Stimulated activated CD8-positive, alpha-beta memory T cell treated with anti-CD3 and anti-CD28 coated beads, Interleukin-7, amount 100 ng/mL, for 24 hours (primary cell): ENCODE measurements around the gene PSORS1C1.
"Not testable (repeated sequence)": the region's sequence is repeated elsewhere in the genome, so short reads cannot be mapped to it uniquely, and the experiment has no call there.

Experiments used
- DNase-seq: peaks from one replicate; pipeline ENCODE4 v3.0.0-alpha.2; 2020; ENCODE audit warnings: low read depth

Gene PSORS1C1

DNA sequence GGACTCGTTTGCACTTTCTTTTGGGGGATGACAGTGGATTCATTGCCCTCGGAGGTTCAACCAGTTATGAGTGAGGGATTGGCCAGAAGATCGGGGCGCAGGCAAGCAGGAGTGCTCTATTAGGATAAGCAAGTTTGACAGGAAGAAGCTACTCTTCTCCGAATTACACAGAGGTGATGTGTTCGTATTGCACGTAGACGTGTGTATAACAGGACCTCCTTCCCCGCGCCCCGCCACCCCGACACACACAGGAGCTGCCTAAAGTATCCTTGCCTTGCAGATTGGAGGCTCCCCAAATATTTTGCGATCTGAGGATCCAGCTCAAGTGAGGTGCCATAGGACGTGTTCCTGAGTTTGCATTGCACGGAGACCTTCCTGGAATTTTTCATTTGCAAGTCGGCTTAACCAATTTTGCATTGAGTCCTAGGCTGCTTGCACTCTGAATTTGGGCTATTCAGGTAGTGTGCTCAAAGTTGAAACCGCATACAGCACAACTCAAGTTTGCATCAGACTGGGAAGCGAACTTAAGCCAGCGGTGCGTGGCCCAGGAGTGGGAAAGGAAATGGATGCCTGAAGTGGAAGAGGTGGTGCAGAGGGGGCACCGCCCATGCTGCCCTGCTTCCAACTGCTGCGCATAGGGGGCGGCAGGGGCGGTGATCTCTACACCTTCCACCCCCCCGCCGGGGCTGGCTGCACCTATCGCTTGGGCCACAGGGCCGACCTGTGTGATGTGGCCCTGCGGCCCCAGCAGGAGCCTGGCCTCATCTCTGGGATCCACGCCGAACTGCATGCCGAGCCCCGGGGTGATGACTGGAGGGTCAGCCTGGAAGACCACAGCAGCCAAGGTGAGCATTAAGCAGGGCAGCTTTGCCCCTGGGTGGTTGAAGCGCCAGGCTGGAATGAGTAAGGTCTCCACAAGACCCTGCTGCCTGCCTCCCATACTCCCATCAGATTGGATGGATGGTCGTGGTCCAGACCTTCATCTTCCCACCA is 44.6 kb downstream of the PSORS1C1 start:
- DNase-seq, result no peak

GRCh38 chr6:31161216-31162126 is 46.9 kb downstream of the PSORS1C1 start:
- DNase-seq, result no peak

DNA sequence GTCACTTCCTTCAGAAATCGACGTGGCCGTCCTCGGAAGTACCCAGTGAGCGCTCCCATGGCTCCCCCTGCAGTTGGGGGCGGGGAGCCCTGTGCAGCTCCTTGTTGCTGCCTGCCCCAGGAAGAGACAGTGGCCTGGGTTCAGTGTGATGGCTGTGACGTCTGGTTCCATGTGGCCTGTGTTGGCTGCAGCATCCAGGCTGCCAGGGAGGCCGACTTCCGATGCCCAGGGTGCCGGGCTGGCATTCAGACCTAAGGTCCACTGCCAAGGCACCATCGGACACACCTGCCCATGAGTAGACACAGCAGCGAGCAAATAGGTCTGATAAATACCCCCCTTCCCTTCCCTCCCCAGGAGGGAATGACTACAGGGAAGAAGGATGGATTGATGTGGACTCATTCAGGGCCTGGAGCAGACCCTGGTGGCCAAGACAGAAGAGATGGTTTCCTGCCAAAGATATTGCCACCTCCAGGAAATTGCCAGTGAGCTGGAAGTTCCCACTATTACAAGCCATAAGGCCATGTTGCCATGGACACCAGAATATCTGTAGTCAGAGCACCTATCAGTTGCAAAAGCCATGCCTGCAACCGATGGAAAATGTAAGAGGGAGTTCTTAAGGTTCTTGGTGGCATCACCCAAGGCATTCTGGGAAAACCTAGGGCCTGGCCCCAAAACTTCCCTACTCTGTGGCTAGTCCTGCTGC is 48.0 kb downstream of the PSORS1C1 start:
- DNase-seq, result no peak

DNA sequence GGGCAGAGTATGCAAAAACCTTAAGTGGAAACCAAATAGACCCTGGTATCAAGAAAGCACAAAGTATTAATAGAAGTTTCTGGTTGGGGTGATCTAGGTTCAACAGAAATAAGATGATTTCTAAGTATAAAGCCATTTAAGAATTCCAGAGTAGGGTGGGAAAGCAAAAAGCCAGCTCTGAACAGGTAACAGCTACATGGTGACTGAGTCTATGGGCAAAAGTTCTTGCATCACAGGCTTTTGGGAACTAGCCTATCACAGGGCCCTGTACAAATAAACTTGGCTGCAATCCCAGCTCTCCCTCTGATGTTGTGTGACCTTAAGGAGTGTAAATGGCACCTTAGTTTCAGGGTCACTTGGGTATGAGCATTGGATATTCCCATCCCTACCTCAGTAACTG is 49.3 kb downstream of the PSORS1C1 start:
- no peak for DNase-seq

DNA sequence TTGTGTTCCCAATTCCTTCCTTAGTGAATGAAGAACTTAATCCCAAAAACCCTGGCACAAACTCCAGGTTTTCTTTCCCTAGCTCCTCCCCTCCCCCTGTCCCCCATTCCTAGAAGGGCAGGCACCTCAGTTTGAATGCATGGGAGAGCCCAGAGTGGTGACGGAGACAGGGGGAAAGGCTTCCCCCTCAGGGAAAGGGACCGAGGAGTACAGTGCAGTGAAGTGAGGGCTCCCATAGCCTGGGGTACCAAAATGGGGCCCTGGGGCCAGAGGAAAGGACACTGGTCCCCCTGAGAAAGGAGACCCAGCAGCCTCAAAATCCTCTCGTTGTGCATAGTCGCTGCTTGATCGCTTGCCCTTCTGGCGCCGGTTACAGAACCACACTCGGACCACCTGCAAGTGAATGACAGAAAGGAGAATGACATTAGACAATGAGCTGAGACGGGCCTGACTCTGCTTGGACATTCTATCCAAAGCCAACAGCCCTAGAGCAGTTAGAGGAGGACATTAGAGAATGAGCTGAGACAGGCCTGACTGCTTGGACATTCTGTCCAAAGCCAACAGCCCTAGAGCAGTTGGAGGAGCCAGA is 50.0 kb downstream of the PSORS1C1 start:
- DNase-seq, result not testable (repeated sequence)

GRCh38 chr6:31165064-31165832 is 50.6 kb downstream of the PSORS1C1 start:
- DNase-seq, result not testable (repeated sequence)

- no peak for DNase-seq
These were observed 51.4 kb downstream of the PSORS1C1 start for GRCh38 chr6:31165986-31166385.

DNA sequence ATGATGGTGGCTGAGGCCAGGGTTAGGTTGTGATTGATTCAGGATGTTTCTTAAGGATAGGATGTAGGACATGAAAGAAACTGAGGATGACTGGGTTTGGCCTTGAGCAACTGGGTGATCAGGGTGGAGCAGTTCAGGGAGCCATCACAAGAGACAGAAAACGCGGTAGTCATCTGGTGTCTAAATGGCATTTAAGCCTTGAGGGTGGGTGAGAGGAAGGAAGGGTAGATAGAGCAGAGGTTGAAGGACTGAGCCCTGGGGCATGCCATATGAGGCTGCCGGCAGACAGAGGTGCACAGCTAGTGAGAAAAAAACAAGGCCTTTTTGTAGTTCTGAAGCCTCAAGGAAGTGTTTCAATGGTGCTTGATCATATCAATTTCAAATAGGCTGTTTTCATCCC is 54.0 kb downstream of the PSORS1C1 start:
- no peak for DNase-seq

- DNase-seq, result no peak
These were observed 54.7 kb downstream of the PSORS1C1 start for GRCh38 chr6:31169123-31169857.

GRCh38 chr6:31169858-31170599 is 55.4 kb downstream of the PSORS1C1 start:
- DNase-seq, result not testable (repeated sequence)

- no peak for DNase-seq
These were observed 55.9 kb downstream of the PSORS1C1 start, which contains the start of gene POU5F1 for GRCh38 chr6:31170600-31170881. TSS of gene POU5F1 (minus strand) at chr6:31170682. CDS start at chr6:31170620, 62 bp downstream.

DNA sequence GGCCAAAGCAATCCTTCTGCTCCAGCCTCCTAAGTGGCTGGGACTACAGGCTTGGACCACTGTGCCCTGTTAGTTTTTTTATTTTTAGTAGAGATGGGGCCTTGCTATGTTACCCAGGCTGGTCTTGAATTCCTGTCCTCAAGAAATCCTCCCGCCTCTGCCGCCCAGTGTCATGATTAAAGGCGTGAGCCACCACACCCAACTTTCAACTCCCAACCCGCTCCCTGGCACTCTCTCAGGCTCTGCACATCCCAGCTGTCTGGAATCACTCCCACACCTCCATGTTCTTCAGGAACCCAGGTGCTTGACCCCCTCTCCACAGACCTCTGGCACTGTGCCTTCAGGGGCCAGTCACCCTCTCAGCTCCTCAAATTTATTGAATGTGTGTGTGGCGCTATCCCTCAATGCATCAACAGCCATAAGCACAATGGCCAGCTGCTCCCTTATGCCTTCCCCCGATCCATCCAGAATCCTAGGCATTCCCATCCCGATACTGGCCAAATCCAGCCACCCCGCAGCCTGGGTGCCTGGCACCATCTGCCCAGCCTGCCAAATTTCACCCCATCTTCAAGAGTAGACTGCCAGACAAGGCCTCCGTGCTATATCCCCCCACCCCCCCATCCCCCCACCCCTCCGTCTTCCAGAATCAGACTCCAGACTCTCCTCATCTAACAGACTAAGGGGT is 56.5 kb downstream of the PSORS1C1 start:
- DNase-seq, result no peak

DNA sequence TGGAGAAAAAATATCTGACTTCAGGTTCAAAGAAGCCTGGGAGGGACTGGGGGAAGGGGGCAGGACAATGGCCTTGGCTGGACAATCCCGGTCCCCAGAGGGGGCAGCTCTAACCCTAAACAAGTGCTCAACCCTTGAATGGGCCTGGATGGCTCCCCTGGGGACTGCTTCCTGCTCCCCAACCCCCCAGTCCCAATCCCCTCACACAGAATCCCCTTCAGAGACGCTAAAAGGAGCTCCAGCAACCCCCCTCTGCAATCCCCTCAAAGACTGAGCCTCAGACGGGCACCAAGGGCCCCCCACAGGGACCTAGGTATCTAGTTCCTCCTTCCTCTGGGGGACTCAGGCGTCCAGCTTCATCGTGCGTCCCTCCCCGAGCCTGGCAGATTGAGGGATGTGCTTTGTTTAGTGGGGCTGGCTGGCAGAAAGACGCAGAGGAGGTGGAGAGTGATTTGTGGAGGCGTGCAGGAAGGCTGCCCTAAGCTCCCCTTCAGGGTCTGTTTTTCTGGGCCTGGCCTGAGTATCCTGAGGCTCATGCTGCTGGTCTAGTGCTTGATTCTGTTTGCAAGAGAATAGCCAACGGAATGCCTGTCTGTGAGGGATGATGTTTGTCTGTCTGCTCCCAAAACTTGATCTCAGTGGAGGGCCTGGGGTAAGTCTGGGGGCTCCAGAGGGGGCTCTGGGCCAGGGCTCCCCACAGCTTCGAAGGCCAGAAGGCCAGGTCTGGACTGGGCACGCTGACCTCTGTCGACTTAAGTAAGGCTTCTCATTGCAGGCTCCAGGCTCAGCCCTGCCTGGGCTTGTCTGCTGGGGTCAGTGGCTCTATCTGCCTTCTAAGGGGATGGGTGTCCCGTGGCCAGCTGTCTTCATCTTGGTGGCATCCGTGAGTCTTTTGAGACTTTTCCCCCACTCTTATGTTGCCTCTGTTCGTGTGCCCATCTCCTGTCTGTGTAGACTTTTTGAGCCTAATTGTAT is 57.6 kb downstream of the PSORS1C1 start:
- no peak for DNase-seq

DNA sequence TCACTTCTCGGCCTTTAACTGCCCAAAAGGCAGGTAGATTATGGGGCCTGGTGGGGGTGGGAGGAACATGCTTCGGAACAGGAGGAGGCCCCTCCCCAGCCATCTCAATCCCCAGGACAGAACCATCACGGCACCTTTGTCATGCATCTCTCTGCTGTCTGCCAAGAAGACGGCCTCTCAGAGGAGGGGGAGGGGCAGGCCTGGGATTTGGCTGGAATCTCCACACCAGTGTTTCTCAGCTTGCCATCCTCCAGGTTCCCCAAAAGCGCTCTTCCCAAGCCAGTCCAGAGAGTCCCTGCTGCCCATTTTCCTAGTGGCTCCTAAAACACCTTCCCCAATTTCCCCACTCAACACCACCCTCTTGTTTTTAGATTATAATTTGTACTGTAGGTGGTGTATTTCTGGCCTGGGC is 58.4 kb downstream of the PSORS1C1 start:
- no peak for DNase-seq

GRCh38 chr6:31173406-31173805 is 58.8 kb downstream of the PSORS1C1 start:
- DNase-seq, result no peak

- no peak for DNase-seq
These were observed 59.8 kb downstream of the PSORS1C1 start for GRCh38 chr6:31174378-31174777.

DNA sequence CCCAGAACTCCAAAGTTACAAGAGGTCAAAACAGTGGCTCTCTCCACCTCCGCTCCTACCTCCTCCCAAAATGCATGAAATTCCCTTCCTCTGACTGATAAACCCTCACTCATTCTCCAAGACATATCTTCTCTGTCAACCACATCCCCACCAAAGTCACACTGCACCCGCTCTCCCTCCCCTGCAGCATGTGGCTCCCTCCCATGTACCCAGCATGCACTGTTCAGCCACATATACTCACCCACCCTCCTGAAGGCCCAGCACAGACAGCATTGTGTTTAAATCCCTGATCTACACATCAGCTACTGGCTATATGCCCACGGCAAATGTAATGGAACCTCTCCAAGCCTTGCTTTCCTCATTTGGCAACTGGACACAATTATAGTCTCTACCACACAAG is 61.4 kb downstream of the PSORS1C1 start:
- no peak for DNase-seq
